Measurements from ENCODE around the gene TEX261. TPM values are rescaled to one million over a fixed set of nuclear protein-coding genes. Genes with fewer than 3 reads are reported as not detected.

TEX261 gene
- total and polyA plus RNA-seq, 2 of the 8 experiments (the other 6 are each of a cell fraction or from before 2014, with no cell fraction given) = 25.2 to 30.1 TPM

- Histone ChIP-seq H2BK120ac (replicated peaks; ENCODE audit: low read depth, low read length) (no peak overlapping the region), H2BK12ac (ENCODE audit: low read depth, low read length) (0 out of 2 replicates have a peak overlapping the region, but pooled peaks have one; percentile 70), H3K9ac (replicated peaks in 1 of 4; ENCODE audit: extremely low read depth in 1 of 4, low read depth in 3 of 4, low read length in 3 of 4) (no peak overlapping the region), H3K23me2 (ENCODE audit: low read depth, low read length) (peaks cover 3% of the 10 kb centered on the region; the same call in 1 of the 2 replicates), H2BK20ac (ENCODE audit: low read length) (0 out of 2 replicates have a peak overlapping the region, but pooled peaks have one; percentile 86), H3K9me3 (ENCODE audit: insufficient read depth in 2 of 2, low read depth in 1 of 2, low read length in 1 of 2) (no peaks in the 10 kb centered on the region), H3K23ac (ENCODE audit: insufficient read length) (no peak overlapping the region), H4K8ac (ENCODE audit: extremely low read depth, insufficient read depth, low read length) (no peak overlapping the region), H2AFZ (ENCODE audit: low read length) (no peak overlapping the region), H2BK15ac (ENCODE audit: low read length) (peak overlapping the region; percentile 88; the same call in 1 of the 2 replicates), H3K4me1 (replicated peaks in 1 of 4; ENCODE audit: control insufficient read depth in 3 of 4, insufficient read depth in 4 of 4, low read length in 3 of 4) (peaks cover 7 to 53% (median 40%) of the 10 kb centered on the region in 4 experiments), H3K79me1 (ENCODE audit: low read depth, low read length) (no peaks in the 10 kb centered on the region), H3K79me2 (ENCODE audit: control insufficient read depth in 1 of 2, insufficient read depth in 2 of 2, low read length in 2 of 2) (no peaks in the 10 kb centered on the region), H3K14ac (ENCODE audit: insufficient read length) (no peak overlapping the region), H4K5ac (ENCODE audit: insufficient read length, low read depth, low read length) (no peak overlapping the region), H4K91ac (replicated peaks; ENCODE audit: insufficient read length, low read length) (no peak overlapping the region), H3K18ac (ENCODE audit: extremely low read depth, low read length) (peak overlapping the region; percentile 60; the same call in 1 of the 2 replicates), H3K56ac (replicated peaks; ENCODE audit: insufficient read length, low read depth, low read length) (no peak overlapping the region), H3K4me2 (ENCODE audit: insufficient read depth in 1 of 2, low read depth in 2 of 2, low read length in 2 of 2) (peak overlapping the region; percentile 56 to 70; a peak in 3 of 4 replicates), H2BK5ac (ENCODE audit: low read depth, low read length) (0 out of 2 replicates have a peak overlapping the region, but pooled peaks have one; percentile 54), H3K4ac (replicated peaks; ENCODE audit: insufficient read length, low read depth, low read length) (no peak overlapping the region), H3K4me3 (ENCODE audit: extremely low read depth in 1 of 4, insufficient read depth in 2 of 4, low read depth in 3 of 4, low read length in 4 of 4) (no peak overlapping the region), H3K36me3 (ENCODE audit: control insufficient read depth in 2 of 4, insufficient read depth in 4 of 4, low read length in 3 of 4) (no peaks in the 10 kb centered on the region), H3K27ac (ENCODE audit: low read depth, low read length) (no peak overlapping the region), H4K20me1 (replicated peaks in 1 of 2; ENCODE audit: control insufficient read depth in 1 of 2, insufficient read depth in 2 of 2, low read length in 2 of 2) (peaks cover 0 to 1% of the 10 kb centered on the region in 2 experiments), H3K27me3 (replicated peaks in 1 of 4; ENCODE audit: control insufficient read depth in 3 of 4, extremely low read depth in 1 of 4, insufficient read depth in 3 of 4, low read length in 3 of 4) (peaks cover 4 to 39% (median 32%) of the 10 kb centered on the region in 4 experiments), H2AK5ac (ENCODE audit: low read depth, low read length) (no peak overlapping the region)
- WGBS, 2 experiments (ENCODE audit: extremely low coverage in 1 of 2, insufficient coverage in 1 of 2, insufficient read length in 1 of 2, insufficient replicate concordance in 2 of 2, low coverage in 1 of 2, low lambda C conversion rate in 2 of 2, missing lambda C conversion rate in 1 of 2) = 81% methylated on average over 10 of the region's 10 CpGs; no CpG with 5 or more reads in 1 of the 2 experiments
- DNase-seq (ENCODE audit: low read depth in 1 of 2, low spot score in 2 of 2) (peak in 1 of 2 experiments; percentile 44), FAIRE-seq (no peak)
- ChIA-PET POLR2A (ENCODE audit: partially characterized antibody) (interaction anchor here (2.2 kb wide), 1 partner anchor 9 kb away, joined by 8 read pairs; no protein-coding TSS in a partner anchor), CTCF (ENCODE audit: partially characterized antibody) (interaction anchor here (0.6 to 22.0 kb wide), 11 partner anchors 0 to 686 kb away, joined by 3 to 513 read pairs (median 7); partner anchors contain the start of genes ATP6V1B1 and FIGLA)
- TF ChIP-seq CTBP2 (IDR thresholded peaks at IDR 0.05; ENCODE audit: borderline replicate concordance, insufficient read depth, insufficient read length, low read length) (no peak), SAP30 (IDR thresholded peaks at IDR 0.05; ENCODE audit: insufficient read depth, insufficient replicate concordance, low read length) (no peak), CHD2 (IDR thresholded peaks at IDR 0.05; ENCODE audit: low read length) (no peak), TCF12 (IDR thresholded peaks at IDR 0.05; ENCODE audit: low read depth, low read length) (no peak), BRCA1 (IDR thresholded peaks at IDR 0.05; ENCODE audit: low read depth, low read length) (no peak), NANOG (IDR thresholded peaks at IDR 0.05; ENCODE audit: insufficient read depth, low read depth, low read length, poor library complexity, severe bottlenecking) (no peak)
These were observed 54.7 kb downstream of the TEX261 start for GRCh38 chr2:70939839-70940580.

All from H1 (cell line).